Measurements from ENCODE around the gene CD34. TPM values are rescaled to one million over a fixed set of nuclear protein-coding genes. Genes with fewer than 3 reads are reported as not detected.

The CD34 gene
- total RNA-seq, 2 experiments from 2014 or later, result not detected

GRCh38 chr1:207917080-207917479 lies 6.2 kb upstream of the CD34 start:
- intact Hi-C loops (cut with micrococcal nuclease; ENCODE audit: unreplicated experiment), result no loop called here
- Histone ChIP-seq H4K20me1 (ENCODE audit: insufficient read depth, low read length) (no peaks in the 10 kb centered on the region), H3K79me2 (ENCODE audit: insufficient read depth, low read depth, low read length) (no peaks in the 10 kb centered on the region), H3K4me1 (ENCODE audit: insufficient read depth, low read length, poor library complexity, severe bottlenecking) (no peaks in the 10 kb centered on the region), H3K9me3 (ENCODE audit: low read length) (no peaks in the 10 kb centered on the region), H3K27ac (ENCODE audit: low read depth, low read length, poor library complexity, severe bottlenecking) (no peak overlapping the region), H2AFZ (ENCODE audit: low read length) (no peak overlapping the region), H3K4me3 (ENCODE audit: low read depth, low read length, poor library complexity, severe bottlenecking) (no peak overlapping the region), H3K4me2 (ENCODE audit: low read length) (no peak overlapping the region), H3K36me3 (ENCODE audit: insufficient read depth, low read length) (no peaks in the 10 kb centered on the region), H3K9me2 (ENCODE audit: insufficient read depth, low read length) (no peaks in the 10 kb centered on the region)
- no peak for DNase-seq (ENCODE audit: low spot score)
- TF ChIP-seq EZH2phosphoT487 (IDR thresholded peaks at IDR 0.05; ENCODE audit: borderline replicate concordance, low read depth, low read length) (no peak), CTCF (conservative IDR thresholded peaks at IDR 0.05; ENCODE audit: low read length) (no peak)
- ChIA-PET CTCF (ENCODE audit: unreplicated experiment) (interaction anchor here (0.6 kb wide), 1 partner anchor 101 kb away, joined by 3 read pairs; no protein-coding TSS in a partner anchor), POLR2A (no interaction called here)
- BruUV-seq (replicated peaks), result no TSS peak

- BruUV-seq (replicated peaks), result no TSS peak
- DNase-seq (ENCODE audit: low spot score), result no peak
- H3K36me3 ChIP-seq (ENCODE audit: insufficient read depth, low read length), result no peaks in the 10 kb centered on the region
- TF ChIP-seq EZH2phosphoT487 (IDR thresholded peaks at IDR 0.05; ENCODE audit: borderline replicate concordance, low read depth, low read length) (no peak), CTCF (conservative IDR thresholded peaks at IDR 0.05; ENCODE audit: low read length) (no peak)
- no peaks in the 10 kb centered on the region for H3K9me2 ChIP-seq (ENCODE audit: insufficient read depth, low read length)
- no peaks in the 10 kb centered on the region for H4K20me1 ChIP-seq (ENCODE audit: insufficient read depth, low read length)
- POLR2A ChIA-PET, result no interaction called here
- H2AFZ ChIP-seq (ENCODE audit: low read length), result no peak overlapping the region
- H3K4me2 ChIP-seq (ENCODE audit: low read length), result no peak overlapping the region
- intact Hi-C loops (cut with micrococcal nuclease; ENCODE audit: unreplicated experiment), result no loop called here
- H3K9me3 ChIP-seq (ENCODE audit: low read length), result no peaks in the 10 kb centered on the region
- no peaks in the 10 kb centered on the region for H3K4me1 ChIP-seq (ENCODE audit: insufficient read depth, low read length, poor library complexity, severe bottlenecking)
- H3K79me2 ChIP-seq (ENCODE audit: insufficient read depth, low read depth, low read length), result no peaks in the 10 kb centered on the region
- no peak overlapping the region for H3K4me3 ChIP-seq (ENCODE audit: low read depth, low read length, poor library complexity, severe bottlenecking)
- no peak overlapping the region for H3K27ac ChIP-seq (ENCODE audit: low read depth, low read length, poor library complexity, severe bottlenecking)
- CTCF ChIA-PET (ENCODE audit: unreplicated experiment), result no interaction called here
These were observed 3.0 kb upstream of the CD34 start for GRCh38 chr1:207913951-207914350.

- Histone ChIP-seq H3K9me3 (ENCODE audit: low read length) (no peaks in the 10 kb centered on the region), H2AFZ (ENCODE audit: low read length) (no peak overlapping the region), H3K27ac (ENCODE audit: low read depth, low read length, poor library complexity, severe bottlenecking) (no peak overlapping the region), H3K36me3 (ENCODE audit: insufficient read depth, low read length) (no peaks in the 10 kb centered on the region), H3K9me2 (ENCODE audit: insufficient read depth, low read length) (no peaks in the 10 kb centered on the region), H4K20me1 (ENCODE audit: insufficient read depth, low read length) (no peaks in the 10 kb centered on the region), H3K4me3 (ENCODE audit: low read depth, low read length, poor library complexity, severe bottlenecking) (no peak overlapping the region), H3K79me2 (ENCODE audit: insufficient read depth, low read depth, low read length) (no peaks in the 10 kb centered on the region), H3K4me1 (ENCODE audit: insufficient read depth, low read length, poor library complexity, severe bottlenecking) (no peaks in the 10 kb centered on the region), H3K4me2 (ENCODE audit: low read length) (no peak overlapping the region)
- intact Hi-C loops (cut with micrococcal nuclease; ENCODE audit: unreplicated experiment), result no loop called here
- no TSS peak for BruUV-seq (replicated peaks)
- TF ChIP-seq EZH2phosphoT487 (IDR thresholded peaks at IDR 0.05; ENCODE audit: borderline replicate concordance, low read depth, low read length) (no peak), CTCF (conservative IDR thresholded peaks at IDR 0.05; ENCODE audit: low read length) (no peak)
- ChIA-PET CTCF (ENCODE audit: unreplicated experiment) (no interaction called here), POLR2A (no interaction called here)
- no peak for DNase-seq (ENCODE audit: low spot score)
These were observed 1.2 kb upstream of the CD34 start for GRCh38 chr1:207911856-207912760.
